ENCODE data around the gene NPHP3.

The NPHP3 gene

DNA sequence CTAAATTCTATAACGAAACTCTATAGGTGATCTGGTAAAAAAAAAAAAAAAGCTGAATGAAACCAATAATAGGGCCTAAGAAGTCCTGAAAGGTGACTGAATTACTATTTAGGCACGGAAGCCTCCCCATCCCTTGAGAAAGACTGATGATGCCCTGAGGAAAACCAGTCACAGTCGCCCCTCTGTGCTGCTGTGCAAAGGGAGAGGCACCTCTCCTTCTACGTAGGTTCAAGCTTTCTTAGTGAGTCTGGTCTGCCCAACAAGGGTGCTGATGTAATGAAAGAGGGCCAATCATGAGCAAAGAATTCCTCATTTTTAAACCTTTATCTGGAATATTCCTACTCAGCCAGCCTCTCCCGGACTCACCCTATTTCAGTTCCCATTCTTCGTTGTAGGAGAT lies 11.9 kb downstream of the NPHP3 start:
- TF ChIP-seq, protein P1, sequence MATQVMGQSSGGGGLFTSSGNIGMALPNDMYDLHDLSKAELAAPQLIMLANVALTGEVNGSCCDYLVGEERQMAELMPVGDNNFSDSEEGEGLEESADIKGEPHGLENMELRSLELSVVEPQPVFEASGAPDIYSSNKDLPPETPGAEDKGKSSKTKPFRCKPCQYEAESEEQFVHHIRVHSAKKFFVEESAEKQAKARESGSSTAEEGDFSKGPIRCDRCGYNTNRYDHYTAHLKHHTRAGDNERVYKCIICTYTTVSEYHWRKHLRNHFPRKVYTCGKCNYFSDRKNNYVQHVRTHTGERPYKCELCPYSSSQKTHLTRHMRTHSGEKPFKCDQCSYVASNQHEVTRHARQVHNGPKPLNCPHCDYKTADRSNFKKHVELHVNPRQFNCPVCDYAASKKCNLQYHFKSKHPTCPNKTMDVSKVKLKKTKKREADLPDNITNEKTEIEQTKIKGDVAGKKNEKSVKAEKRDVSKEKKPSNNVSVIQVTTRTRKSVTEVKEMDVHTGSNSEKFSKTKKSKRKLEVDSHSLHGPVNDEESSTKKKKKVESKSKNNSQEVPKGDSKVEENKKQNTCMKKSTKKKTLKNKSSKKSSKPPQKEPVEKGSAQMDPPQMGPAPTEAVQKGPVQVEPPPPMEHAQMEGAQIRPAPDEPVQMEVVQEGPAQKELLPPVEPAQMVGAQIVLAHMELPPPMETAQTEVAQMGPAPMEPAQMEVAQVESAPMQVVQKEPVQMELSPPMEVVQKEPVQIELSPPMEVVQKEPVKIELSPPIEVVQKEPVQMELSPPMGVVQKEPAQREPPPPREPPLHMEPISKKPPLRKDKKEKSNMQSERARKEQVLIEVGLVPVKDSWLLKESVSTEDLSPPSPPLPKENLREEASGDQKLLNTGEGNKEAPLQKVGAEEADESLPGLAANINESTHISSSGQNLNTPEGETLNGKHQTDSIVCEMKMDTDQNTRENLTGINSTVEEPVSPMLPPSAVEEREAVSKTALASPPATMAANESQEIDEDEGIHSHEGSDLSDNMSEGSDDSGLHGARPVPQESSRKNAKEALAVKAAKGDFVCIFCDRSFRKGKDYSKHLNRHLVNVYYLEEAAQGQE (IDR thresholded peaks at IDR 0.05; ENCODE audit: low read depth): no peak
- TF ChIP-seq EGR1 (IDR thresholded peaks at IDR 0.05) (no peak), RAD21 (IDR thresholded peaks at IDR 0.05; ENCODE audit: low read depth) (no peak), EP300 (IDR thresholded peaks at IDR 0.05; ENCODE audit: borderline replicate concordance) (no peak), CEBPB (IDR thresholded peaks at IDR 0.05) (no peak), YY1 (IDR thresholded peaks at IDR 0.05; ENCODE audit: low read depth) (no peak), ZBTB7A (IDR thresholded peaks at IDR 0.05; ENCODE audit: low read depth) (no peak), TCF12 (IDR thresholded peaks at IDR 0.05; ENCODE audit: low read depth) (no peak), FOXM1 (IDR thresholded peaks at IDR 0.05; ENCODE audit: borderline replicate concordance, low read depth) (no peak), TAF1 (IDR thresholded peaks at IDR 0.05; ENCODE audit: low read depth) (no peak), NFIC (IDR thresholded peaks at IDR 0.05) (no peak), CREB1 (IDR thresholded peaks at IDR 0.05; ENCODE audit: low read depth) (no peak), TEAD4 (IDR thresholded peaks at IDR 0.05) (no peak)
- TF ChIP-seq, protein P2, sequence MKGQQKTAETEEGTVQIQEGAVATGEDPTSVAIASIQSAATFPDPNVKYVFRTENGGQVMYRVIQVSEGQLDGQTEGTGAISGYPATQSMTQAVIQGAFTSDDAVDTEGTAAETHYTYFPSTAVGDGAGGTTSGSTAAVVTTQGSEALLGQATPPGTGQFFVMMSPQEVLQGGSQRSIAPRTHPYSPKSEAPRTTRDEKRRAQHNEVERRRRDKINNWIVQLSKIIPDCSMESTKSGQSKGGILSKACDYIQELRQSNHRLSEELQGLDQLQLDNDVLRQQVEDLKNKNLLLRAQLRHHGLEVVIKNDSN (IDR thresholded peaks at IDR 0.05): no peak
- TF ChIP-seq, protein P3, sequence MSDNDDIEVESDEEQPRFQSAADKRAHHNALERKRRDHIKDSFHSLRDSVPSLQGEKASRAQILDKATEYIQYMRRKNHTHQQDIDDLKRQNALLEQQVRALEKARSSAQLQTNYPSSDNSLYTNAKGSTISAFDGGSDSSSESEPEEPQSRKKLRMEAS (IDR thresholded peaks at IDR 0.05): no peak

DNA sequence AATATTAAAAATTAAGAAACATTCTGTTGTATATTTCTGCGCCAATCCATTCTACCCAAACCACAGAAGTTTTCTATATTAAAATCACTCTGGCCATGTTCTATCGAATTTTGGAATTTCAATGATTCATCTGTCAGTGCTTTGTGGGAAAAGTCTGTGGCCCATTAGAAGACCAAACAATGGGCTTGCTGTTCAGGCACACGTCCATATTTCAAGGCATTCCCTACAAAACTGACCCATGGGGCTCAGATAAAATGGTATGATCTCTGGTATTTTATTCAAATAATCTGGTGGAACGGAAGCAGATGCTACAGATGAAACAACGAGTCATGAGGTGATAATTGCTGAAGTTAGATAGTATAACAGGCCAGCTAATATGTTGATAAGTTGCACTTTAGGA lies 12.4 kb downstream of the NPHP3 start:
- TF ChIP-seq TCF12 (IDR thresholded peaks at IDR 0.05; ENCODE audit: low read depth) (no peak), EP300 (IDR thresholded peaks at IDR 0.05; ENCODE audit: borderline replicate concordance) (no peak), RAD21 (IDR thresholded peaks at IDR 0.05; ENCODE audit: low read depth) (no peak), TAF1 (IDR thresholded peaks at IDR 0.05; ENCODE audit: low read depth) (no peak), YY1 (IDR thresholded peaks at IDR 0.05; ENCODE audit: low read depth) (no peak), EGR1 (IDR thresholded peaks at IDR 0.05) (no peak), CEBPB (IDR thresholded peaks at IDR 0.05) (no peak)
- TF ChIP-seq, protein P3 (IDR thresholded peaks at IDR 0.05): no peak

DNA sequence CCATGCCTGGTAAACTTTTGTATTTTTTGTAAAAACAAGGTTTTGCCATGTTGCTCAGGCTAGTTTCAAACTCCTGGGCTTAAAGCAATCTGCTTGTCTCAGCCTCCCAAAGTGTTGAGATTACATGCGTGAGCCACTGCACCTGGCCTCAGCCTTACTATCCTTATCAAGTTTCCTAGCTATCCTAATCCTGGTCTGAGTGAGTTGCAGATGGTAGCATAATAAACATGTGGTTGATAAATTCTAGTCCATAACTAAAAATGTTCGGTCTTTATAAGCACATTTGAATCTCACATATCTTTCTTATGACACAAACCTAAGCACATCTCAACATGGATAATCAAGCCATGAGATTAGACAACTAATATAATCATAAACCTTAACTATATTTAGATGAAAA lies 18.5 kb downstream of the NPHP3 start:
- TF ChIP-seq TCF12 (IDR thresholded peaks at IDR 0.05; ENCODE audit: low read depth) (no peak), EP300 (IDR thresholded peaks at IDR 0.05; ENCODE audit: borderline replicate concordance) (no peak), NFIC (IDR thresholded peaks at IDR 0.05) (no peak), TAF1 (IDR thresholded peaks at IDR 0.05; ENCODE audit: low read depth) (no peak), TEAD4 (IDR thresholded peaks at IDR 0.05) (no peak), YY1 (IDR thresholded peaks at IDR 0.05; ENCODE audit: low read depth) (no peak), FOXM1 (IDR thresholded peaks at IDR 0.05; ENCODE audit: borderline replicate concordance, low read depth) (no peak), RAD21 (IDR thresholded peaks at IDR 0.05; ENCODE audit: low read depth) (no peak), EGR1 (IDR thresholded peaks at IDR 0.05) (no peak)
- TF ChIP-seq, protein P2 (IDR thresholded peaks at IDR 0.05): no peak
- TF ChIP-seq, protein P3 (IDR thresholded peaks at IDR 0.05): no peak

DNA sequence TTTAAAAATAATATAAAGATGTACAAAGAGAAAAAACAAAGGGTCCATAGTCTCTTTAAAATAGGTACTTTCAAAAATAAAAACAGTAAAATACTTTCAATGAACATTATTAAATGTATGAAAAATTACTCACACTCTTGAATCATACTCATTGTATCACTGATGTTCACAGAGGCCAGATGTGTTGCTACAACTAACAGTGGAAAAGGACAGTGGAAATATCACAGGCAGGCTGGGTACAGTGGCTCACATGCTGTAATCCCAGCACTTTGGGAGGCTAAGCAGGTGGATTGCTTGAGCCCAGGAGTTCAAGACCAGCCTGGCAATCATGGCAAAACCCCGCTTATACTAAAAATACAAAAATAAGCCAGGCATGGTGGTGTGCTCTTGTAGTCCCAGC lies 26.8 kb downstream of the NPHP3 start:
- no peak for TF ChIP-seq YY1 (IDR thresholded peaks at IDR 0.05; ENCODE audit: low read depth)

DNA sequence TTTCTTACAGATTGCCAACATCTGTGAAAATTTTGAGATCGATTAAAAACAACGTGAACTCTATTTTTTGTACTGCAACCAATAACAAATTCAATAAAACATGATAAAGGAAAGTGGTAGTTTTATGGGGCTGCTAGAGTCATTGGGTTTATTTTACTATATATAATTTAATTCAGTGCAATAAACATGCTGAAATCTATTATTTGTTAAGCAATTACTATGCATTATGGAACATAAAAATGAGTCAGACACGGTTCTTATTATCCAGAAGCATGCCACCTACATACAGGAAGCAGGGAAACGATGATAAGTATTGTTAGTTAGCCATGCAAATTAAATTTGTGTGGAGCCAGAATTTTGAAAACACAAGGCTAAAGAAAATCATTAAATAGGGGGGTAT lies 27.2 kb downstream of the NPHP3 start:
- TF ChIP-seq FOXM1 (IDR thresholded peaks at IDR 0.05; ENCODE audit: borderline replicate concordance, low read depth): no peak
- TF ChIP-seq CREB1 (IDR thresholded peaks at IDR 0.05; ENCODE audit: low read depth): no peak
- no peak for TF ChIP-seq ZBTB7A (IDR thresholded peaks at IDR 0.05; ENCODE audit: low read depth)
- no peak for TF ChIP-seq CEBPB (IDR thresholded peaks at IDR 0.05)
- no peak for TF ChIP-seq RAD21 (IDR thresholded peaks at IDR 0.05; ENCODE audit: low read depth)
- no peak for TF ChIP-seq EP300 (IDR thresholded peaks at IDR 0.05; ENCODE audit: borderline replicate concordance)
- no peak for TF ChIP-seq TEAD4 (IDR thresholded peaks at IDR 0.05)
- TF ChIP-seq, protein P3 (IDR thresholded peaks at IDR 0.05): no peak
- no peak for TF ChIP-seq NFIC (IDR thresholded peaks at IDR 0.05)
- TF ChIP-seq, protein P2 (IDR thresholded peaks at IDR 0.05): no peak
- TF ChIP-seq EGR1 (IDR thresholded peaks at IDR 0.05): no peak
- TF ChIP-seq YY1 (IDR thresholded peaks at IDR 0.05; ENCODE audit: low read depth): no peak
- TF ChIP-seq TCF12 (IDR thresholded peaks at IDR 0.05; ENCODE audit: low read depth): no peak
- TF ChIP-seq, protein P1 (IDR thresholded peaks at IDR 0.05; ENCODE audit: low read depth): no peak
- no peak for TF ChIP-seq TAF1 (IDR thresholded peaks at IDR 0.05; ENCODE audit: low read depth)
